OCI-LY7 (cell line): ENCODE measurements around the gene SEMA6D. TPM values are rescaled to one million over a fixed set of nuclear protein-coding genes. Genes with fewer than 3 reads are reported as not detected.

Source experiments
- BruUV-seq: library from RNA; stranded (reverse); fragments of 400-500 nt; replicated peaks from 2 replicates; lab custom pipeline; 2021; lab: Mats Ljungman, UMichigan
- CTCF ChIA-PET: fragments of 300-600 bp; sonication (Branson Sonifier 250); formaldehyde crosslinking; loops from one replicate; lab custom pipeline; 2022; ENCODE audit warnings: antibody characterized with exemption; ENCODE audit not compliant: unreplicated experiment; lab: Charles Lee
- POLR2A ChIA-PET: fragments of 300-600 bp; sonication (Branson Sonifier 250); formaldehyde crosslinking; loops from one replicate; lab custom pipeline; 2022; ENCODE audit warnings: antibody characterized with exemption; lab: Charles Lee
- DNase-seq: peaks from one replicate; pipeline ENCODE4 v3.0.0-alpha.2; 2015; ENCODE audit warnings: low spot score
- H2AFZ ChIP-seq: fragments of 200-600 bp; sonication (generic), shearing (Covaris generic); 2 replicates; pipeline ENCODE4 v1.6.1; 2014; ENCODE audit warnings: mild to moderate bottlenecking, antibody characterized with exemption, low read length, moderate library complexity
- H3K27ac ChIP-seq: fragments of 200-600 bp; sonication (generic); 2 replicates; pipeline ENCODE4 v1.5.1; 2014; ENCODE audit warnings: mixed run types, low read depth, mild to moderate bottlenecking, moderate library complexity, low read length, inconsistent platforms; ENCODE audit not compliant: poor library complexity, severe bottlenecking
- H3K36me3 ChIP-seq: fragments of 200-600 bp; sonication (generic); 2 replicates; pipeline ENCODE4 v1.6.1; 2014; ENCODE audit warnings: mild to moderate bottlenecking, antibody characterized with exemption, low read length, moderate library complexity, mixed read lengths; ENCODE audit not compliant: insufficient read depth
- H3K4me1 ChIP-seq: fragments of 200-600 bp; sonication (generic); 2 replicates; pipeline ENCODE4 v1.5.1; 2014; ENCODE audit warnings: mild to moderate bottlenecking, low read length; ENCODE audit not compliant: insufficient read depth, poor library complexity, severe bottlenecking
- H3K4me2 ChIP-seq: fragments of 200-600 bp; sonication (generic); 2 replicates; pipeline ENCODE4 v1.6.1; 2014; ENCODE audit warnings: mild to moderate bottlenecking, low read length
- H3K4me3 ChIP-seq: fragments of 200-600 bp; sonication (generic); 2 replicates; pipeline ENCODE4 v1.5.1; 2014; ENCODE audit warnings: mild to moderate bottlenecking, low read depth, low read length; ENCODE audit not compliant: poor library complexity, severe bottlenecking
- H3K79me2 ChIP-seq: fragments of 200-600 bp; sonication (generic); 2 replicates; pipeline ENCODE4 v1.6.1; 2016; ENCODE audit warnings: low read depth, mild to moderate bottlenecking, low read length, moderate library complexity, mixed read lengths; ENCODE audit not compliant: insufficient read depth
- H3K9me2 ChIP-seq: fragments of 200-600 bp; sonication (generic); 2 replicates; pipeline ENCODE4 v1.6.1; 2016; ENCODE audit warnings: mild to moderate bottlenecking, low read length, mixed read lengths; ENCODE audit not compliant: insufficient read depth
- H3K9me3 ChIP-seq: fragments of 200-600 bp; sonication (generic); 2 replicates; pipeline ENCODE4 v1.6.1; 2014; ENCODE audit warnings: mild to moderate bottlenecking, mixed run types, low read length, mixed read lengths
- H4K20me1 ChIP-seq: fragments of 200-600 bp; sonication (generic); 2 replicates; pipeline ENCODE4 v1.6.1; 2014; ENCODE audit warnings: mild to moderate bottlenecking, antibody characterized with exemption, low read length, moderate library complexity, mixed read lengths; ENCODE audit not compliant: insufficient read depth
- CTCF ChIP-seq: fragments of 200-600 bp; sonication (generic); conservative IDR thresholded peaks from 2 replicates; pipeline ENCODE4 v1.5.1; 2014; ENCODE audit warnings: mild to moderate bottlenecking, antibody characterized with exemption, low read length, moderate library complexity, mixed read lengths
- EZH2phosphoT487 ChIP-seq: fragments of 200-600 bp; sonication (generic); IDR thresholded peaks from 2 replicates; pipeline ENCODE4 v1.6.1; 2018; ENCODE audit warnings: low read depth, borderline replicate concordance, mild to moderate bottlenecking, mixed run types, antibody characterized with exemption, low read length, moderate library complexity, mixed read lengths
- intact Hi-C: fragments of 100-400 bp; cut with micrococcal nuclease; formaldehyde crosslinking; loops from one replicate; pipeline ENCODE4 v1.10.0; 2022; ENCODE audit not compliant: unreplicated experiment
- total RNA-seq, 2 experiments: library from RNA; depleted of rRNA in 1 of 2; stranded (reverse); fragments of >200 nt in 1 of 2; shearing (Covaris generic) in 1 of 2; gene quantifications; 2 replicates each; pipeline ENCODE4 v1.2.3, GENCODE V29; 2014 to 2022

SEMA6D gene
- total RNA-seq, 2 experiments from 2014 or later: not detected

GRCh38 chr15:47755941-47756340, 38.6 kb downstream of the SEMA6D start:
- ChIA-PET CTCF (no interaction called here), POLR2A (interaction anchor here (0.6 to 0.7 kb wide), 2 partner anchors 33 to 930 kb away, joined by 3 to 4 read pairs; no protein-coding TSS in a partner anchor)
- Histone ChIP-seq H2AFZ (no peak overlapping the region), H3K4me2 (no peak overlapping the region), H4K20me1 (no peaks in the 10 kb centered on the region), H3K27ac (no peak overlapping the region), H3K36me3 (no peaks in the 10 kb centered on the region), H3K79me2 (no peaks in the 10 kb centered on the region), H3K9me3 (0 out of 2 replicates have a peak, but pooled peaks cover 9% of the 10 kb centered on the region), H3K4me3 (no peak overlapping the region), H3K9me2 (no peaks in the 10 kb centered on the region), H3K4me1 (no peaks in the 10 kb centered on the region)
- no TSS peak for BruUV-seq
- TF ChIP-seq CTCF: no peak
- intact Hi-C loops: no loop called here
- DNase-seq: no peak

- Histone ChIP-seq H3K9me2 (no peaks in the 10 kb centered on the region), H2AFZ (no peak overlapping the region), H3K79me2 (no peaks in the 10 kb centered on the region), H3K4me1 (no peaks in the 10 kb centered on the region), H3K36me3 (no peaks in the 10 kb centered on the region), H3K4me2 (no peak overlapping the region), H3K9me3 (0 out of 2 replicates have a peak, but pooled peaks cover 9% of the 10 kb centered on the region), H3K4me3 (no peak overlapping the region), H3K27ac (no peak overlapping the region), H4K20me1 (no peaks in the 10 kb centered on the region)
- no peak for TF ChIP-seq CTCF
- TF ChIP-seq EZH2phosphoT487: no peak
- ChIA-PET CTCF (no interaction called here), POLR2A (interaction anchor here (0.7 kb wide), 1 partner anchor 988 kb away, joined by 3 read pairs; no protein-coding TSS in a partner anchor)
- no peak for DNase-seq
- intact Hi-C loops: no loop called here
- BruUV-seq: no TSS peak
These were observed 39.6 kb downstream of the SEMA6D start for GRCh38 chr15:47756872-47757271.

GRCh38 chr15:47757331-47757730, 40.0 kb downstream of the SEMA6D start:
- TF ChIP-seq EZH2phosphoT487 (no peak), CTCF (no peak)
- POLR2A ChIA-PET: interaction anchor here (0.7 kb wide), 1 partner anchor 988 kb away, joined by 3 read pairs; no protein-coding TSS in a partner anchor
- Histone ChIP-seq H3K9me3 (0 out of 2 replicates have a peak, but pooled peaks cover 9% of the 10 kb centered on the region), H3K27ac (no peak overlapping the region), H3K9me2 (no peaks in the 10 kb centered on the region), H2AFZ (no peak overlapping the region), H3K36me3 (no peaks in the 10 kb centered on the region), H3K4me3 (no peak overlapping the region), H4K20me1 (no peaks in the 10 kb centered on the region), H3K4me2 (no peak overlapping the region), H3K79me2 (no peaks in the 10 kb centered on the region), H3K4me1 (no peaks in the 10 kb centered on the region)
- intact Hi-C loops: no loop called here
- BruUV-seq: no TSS peak
- DNase-seq: no peak
- CTCF ChIA-PET: no interaction called here
